ENCODE data around the gene PTGR1. TPM values are rescaled to one million over a fixed set of nuclear protein-coding genes. Genes with fewer than 3 reads are reported as not detected.

PTGR1 gene
- polyA plus RNA-seq, 1 of the 3 experiments (the other 2 are of a cell fraction) = 33.0 TPM

DNA sequence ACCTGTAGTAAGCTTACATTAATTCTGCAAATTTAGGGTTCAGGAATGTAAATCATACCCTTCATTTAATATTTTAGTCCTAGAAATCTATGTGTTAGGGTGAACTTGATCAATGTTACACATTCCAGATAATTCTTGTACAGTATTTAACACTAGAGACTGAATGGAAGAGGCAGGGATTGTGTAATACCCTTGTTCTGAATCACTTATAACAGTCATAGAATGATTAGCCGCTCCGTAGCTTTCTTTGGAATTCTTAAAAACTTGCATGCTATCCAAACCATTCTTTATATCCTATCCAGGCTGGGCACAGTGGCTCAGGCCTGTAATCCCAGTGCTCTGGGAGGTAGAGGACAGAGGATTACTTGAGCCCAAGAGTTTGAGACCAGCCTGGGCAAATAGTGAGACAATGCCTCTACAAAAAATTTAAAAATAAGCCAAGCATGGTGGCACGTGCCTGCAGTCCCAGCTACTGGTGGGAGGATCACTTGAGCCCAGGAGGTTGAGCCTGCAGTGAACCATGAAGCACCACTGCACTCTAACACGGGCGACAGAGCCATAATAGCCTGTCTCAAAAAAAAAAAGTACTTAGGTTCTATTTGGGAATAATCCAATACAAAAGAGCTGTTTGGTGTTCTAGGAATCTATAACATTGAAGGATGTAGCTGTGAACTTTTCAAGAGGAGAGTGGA is 66.2 kb downstream of the PTGR1 start:
- H4K20me1 ChIP-seq (ENCODE audit: insufficient read depth) = no peaks in the 10 kb centered on the region
- no peaks in the 10 kb centered on the region for H3K4me1 ChIP-seq (ENCODE audit: control insufficient read depth in 1 of 2, insufficient read depth in 2 of 2, low read depth in 1 of 2, low read length in 1 of 2)
- 93% methylated on average over 5 of the region's 5 CpGs for WGBS (ENCODE audit: low lambda C conversion rate)
- peaks cover 2 to 19% of the 10 kb centered on the region in 2 experiments for H3K36me3 ChIP-seq (replicated peaks in 1 of 2; ENCODE audit: control insufficient read depth in 1 of 2, insufficient read depth in 2 of 2, low read length in 1 of 2)
- ChIA-PET POLR2A (no interaction called here), CTCF (no interaction called here)
- H3K4me3 ChIP-seq (ENCODE audit: low read depth in 2 of 2, low read length in 1 of 2) = no peak overlapping the region
- no peak overlapping the region for H3K27ac ChIP-seq (ENCODE audit: low read depth in 2 of 2, low read length in 1 of 2)
- no peak overlapping the region for H3K4me2 ChIP-seq
- no peak overlapping the region for H3K9ac ChIP-seq
- no peak for DNase-seq
- no peaks in the 10 kb centered on the region for H3K9me3 ChIP-seq
- H3F3A ChIP-seq (replicated peaks; ENCODE audit: insufficient read depth) = no peaks in the 10 kb centered on the region
- no peaks in the 10 kb centered on the region for H3K79me2 ChIP-seq (ENCODE audit: insufficient read depth)
- H3K27me3 ChIP-seq (ENCODE audit: insufficient read depth) = no peaks in the 10 kb centered on the region
- TF ChIP-seq FOXJ3 (CRISPR knock-in tag; IDR thresholded peaks at IDR 0.05) (no peak), FOSL2 (IDR thresholded peaks at IDR 0.05; ENCODE audit: borderline replicate concordance, low read depth) (no peak), ELF1 (IDR thresholded peaks at IDR 0.05) (no peak), GABPA (IDR thresholded peaks at IDR 0.05; ENCODE audit: low read depth) (no peak), TEAD4 (IDR thresholded peaks at IDR 0.05; ENCODE audit: borderline replicate concordance, insufficient read depth) (no peak)
- no peaks in the 10 kb centered on the region for H3K9me2 ChIP-seq
- H2AFZ ChIP-seq (ENCODE audit: low read depth) = no peak overlapping the region

DNA sequence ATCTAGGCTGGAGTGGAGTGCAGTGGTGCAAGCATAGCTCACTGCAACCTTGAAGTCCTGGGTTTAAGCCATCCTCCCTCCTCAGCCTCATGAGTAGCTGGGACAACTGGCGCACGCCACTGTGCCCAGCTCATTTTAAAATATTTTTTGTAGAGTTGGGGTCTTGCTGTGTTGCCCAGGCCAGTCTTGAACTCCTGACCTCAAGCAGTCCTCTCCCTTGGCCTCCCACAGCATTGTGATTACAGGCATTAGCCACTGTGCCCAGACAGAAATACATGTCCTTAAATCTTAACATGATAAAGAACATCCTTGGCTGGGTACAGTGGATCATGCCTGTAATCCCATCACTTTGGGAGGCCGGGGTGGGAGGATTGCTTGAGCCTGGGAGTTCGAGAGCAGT is 67.7 kb downstream of the PTGR1 start:
- Histone ChIP-seq H3K36me3 (replicated peaks in 1 of 2; ENCODE audit: control insufficient read depth in 1 of 2, insufficient read depth in 2 of 2, low read length in 1 of 2) (peaks cover 5 to 15% of the 10 kb centered on the region in 2 experiments), H3K9ac (no peak overlapping the region), H2AFZ (ENCODE audit: low read depth) (no peak overlapping the region), H3K4me1 (ENCODE audit: control insufficient read depth in 1 of 2, insufficient read depth in 2 of 2, low read depth in 1 of 2, low read length in 1 of 2) (no peaks in the 10 kb centered on the region), H3K27ac (ENCODE audit: low read depth in 2 of 2, low read length in 1 of 2) (no peak overlapping the region), H3K27me3 (ENCODE audit: insufficient read depth) (no peaks in the 10 kb centered on the region), H3K4me2 (no peak overlapping the region), H4K20me1 (ENCODE audit: insufficient read depth) (no peaks in the 10 kb centered on the region), H3K9me2 (no peaks in the 10 kb centered on the region), H3K9me3 (no peaks in the 10 kb centered on the region), H3K79me2 (ENCODE audit: insufficient read depth) (no peaks in the 10 kb centered on the region), H3K4me3 (ENCODE audit: low read depth in 2 of 2, low read length in 1 of 2) (no peak overlapping the region), H3F3A (replicated peaks; ENCODE audit: insufficient read depth) (no peaks in the 10 kb centered on the region)
- CTCF ChIA-PET = no interaction called here
- WGBS (ENCODE audit: low lambda C conversion rate) = 88% methylated on average over 4 of the region's 4 CpGs
- POLR2A ChIA-PET = no interaction called here
- DNase-seq = no peak
- TF ChIP-seq RXRA (IDR thresholded peaks at IDR 0.05; ENCODE audit: borderline replicate concordance, low read depth) = no peak
- TF ChIP-seq, protein P1, sequence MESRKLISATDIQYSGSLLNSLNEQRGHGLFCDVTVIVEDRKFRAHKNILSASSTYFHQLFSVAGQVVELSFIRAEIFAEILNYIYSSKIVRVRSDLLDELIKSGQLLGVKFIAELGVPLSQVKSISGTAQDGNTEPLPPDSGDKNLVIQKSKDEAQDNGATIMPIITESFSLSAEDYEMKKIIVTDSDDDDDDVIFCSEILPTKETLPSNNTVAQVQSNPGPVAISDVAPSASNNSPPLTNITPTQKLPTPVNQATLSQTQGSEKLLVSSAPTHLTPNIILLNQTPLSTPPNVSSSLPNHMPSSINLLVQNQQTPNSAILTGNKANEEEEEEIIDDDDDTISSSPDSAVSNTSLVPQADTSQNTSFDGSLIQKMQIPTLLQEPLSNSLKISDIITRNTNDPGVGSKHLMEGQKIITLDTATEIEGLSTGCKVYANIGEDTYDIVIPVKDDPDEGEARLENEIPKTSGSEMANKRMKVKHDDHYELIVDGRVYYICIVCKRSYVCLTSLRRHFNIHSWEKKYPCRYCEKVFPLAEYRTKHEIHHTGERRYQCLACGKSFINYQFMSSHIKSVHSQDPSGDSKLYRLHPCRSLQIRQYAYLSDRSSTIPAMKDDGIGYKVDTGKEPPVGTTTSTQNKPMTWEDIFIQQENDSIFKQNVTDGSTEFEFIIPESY (IDR thresholded peaks at IDR 0.05; ENCODE audit: borderline replicate concordance, low read depth) = no peak
- no peak for TF ChIP-seq FOSL2 (IDR thresholded peaks at IDR 0.05; ENCODE audit: borderline replicate concordance, low read depth)
- TF ChIP-seq TAF1 (IDR thresholded peaks at IDR 0.05; ENCODE audit: borderline replicate concordance, low read depth, low read length) = no peak
- TF ChIP-seq POLR2AphosphoS5 (IDR thresholded peaks at IDR 0.05; ENCODE audit: low read depth, low read length) = no peak
- no peak for TF ChIP-seq FOXJ3 (CRISPR knock-in tag; IDR thresholded peaks at IDR 0.05)
- TF ChIP-seq RAD21 (IDR thresholded peaks at IDR 0.05; ENCODE audit: low read length) = no peak
- TF ChIP-seq, protein P2, sequence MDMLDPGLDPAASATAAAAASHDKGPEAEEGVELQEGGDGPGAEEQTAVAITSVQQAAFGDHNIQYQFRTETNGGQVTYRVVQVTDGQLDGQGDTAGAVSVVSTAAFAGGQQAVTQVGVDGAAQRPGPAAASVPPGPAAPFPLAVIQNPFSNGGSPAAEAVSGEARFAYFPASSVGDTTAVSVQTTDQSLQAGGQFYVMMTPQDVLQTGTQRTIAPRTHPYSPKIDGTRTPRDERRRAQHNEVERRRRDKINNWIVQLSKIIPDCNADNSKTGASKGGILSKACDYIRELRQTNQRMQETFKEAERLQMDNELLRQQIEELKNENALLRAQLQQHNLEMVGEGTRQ (IDR thresholded peaks at IDR 0.05; ENCODE audit: borderline replicate concordance, low read depth, low read length) = no peak
- TF ChIP-seq CHD2 (IDR thresholded peaks at IDR 0.05; ENCODE audit: low read length, partially characterized antibody) = no peak
- TF ChIP-seq MXI1 (IDR thresholded peaks at IDR 0.05; ENCODE audit: low read depth, low read length) = no peak
- TF ChIP-seq, protein P3, sequence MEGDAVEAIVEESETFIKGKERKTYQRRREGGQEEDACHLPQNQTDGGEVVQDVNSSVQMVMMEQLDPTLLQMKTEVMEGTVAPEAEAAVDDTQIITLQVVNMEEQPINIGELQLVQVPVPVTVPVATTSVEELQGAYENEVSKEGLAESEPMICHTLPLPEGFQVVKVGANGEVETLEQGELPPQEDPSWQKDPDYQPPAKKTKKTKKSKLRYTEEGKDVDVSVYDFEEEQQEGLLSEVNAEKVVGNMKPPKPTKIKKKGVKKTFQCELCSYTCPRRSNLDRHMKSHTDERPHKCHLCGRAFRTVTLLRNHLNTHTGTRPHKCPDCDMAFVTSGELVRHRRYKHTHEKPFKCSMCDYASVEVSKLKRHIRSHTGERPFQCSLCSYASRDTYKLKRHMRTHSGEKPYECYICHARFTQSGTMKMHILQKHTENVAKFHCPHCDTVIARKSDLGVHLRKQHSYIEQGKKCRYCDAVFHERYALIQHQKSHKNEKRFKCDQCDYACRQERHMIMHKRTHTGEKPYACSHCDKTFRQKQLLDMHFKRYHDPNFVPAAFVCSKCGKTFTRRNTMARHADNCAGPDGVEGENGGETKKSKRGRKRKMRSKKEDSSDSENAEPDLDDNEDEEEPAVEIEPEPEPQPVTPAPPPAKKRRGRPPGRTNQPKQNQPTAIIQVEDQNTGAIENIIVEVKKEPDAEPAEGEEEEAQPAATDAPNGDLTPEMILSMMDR (IDR thresholded peaks at IDR 0.05) = no peak
- TF ChIP-seq, protein P4, sequence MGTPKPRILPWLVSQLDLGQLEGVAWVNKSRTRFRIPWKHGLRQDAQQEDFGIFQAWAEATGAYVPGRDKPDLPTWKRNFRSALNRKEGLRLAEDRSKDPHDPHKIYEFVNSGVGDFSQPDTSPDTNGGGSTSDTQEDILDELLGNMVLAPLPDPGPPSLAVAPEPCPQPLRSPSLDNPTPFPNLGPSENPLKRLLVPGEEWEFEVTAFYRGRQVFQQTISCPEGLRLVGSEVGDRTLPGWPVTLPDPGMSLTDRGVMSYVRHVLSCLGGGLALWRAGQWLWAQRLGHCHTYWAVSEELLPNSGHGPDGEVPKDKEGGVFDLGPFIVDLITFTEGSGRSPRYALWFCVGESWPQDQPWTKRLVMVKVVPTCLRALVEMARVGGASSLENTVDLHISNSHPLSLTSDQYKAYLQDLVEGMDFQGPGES (IDR thresholded peaks at IDR 0.05; ENCODE audit: low read depth, low read length) = no peak

All from SK-N-SH (cell line).